GM19438 (cell line): Measurements from ENCODE around the gene BCAR1.
"Not testable (repeated sequence)": the region's sequence is repeated elsewhere in the genome, so short reads cannot be mapped to it uniquely, and the experiment has no call there.

Source experiments
- ATAC-seq: cut with Tn5 transposase; IDR thresholded peaks from one replicate; pipeline ENCODE4 v1.9.1; 2021; ENCODE audit warnings: low read depth; ENCODE audit not compliant: unreplicated experiment

The BCAR1 gene

DNA sequence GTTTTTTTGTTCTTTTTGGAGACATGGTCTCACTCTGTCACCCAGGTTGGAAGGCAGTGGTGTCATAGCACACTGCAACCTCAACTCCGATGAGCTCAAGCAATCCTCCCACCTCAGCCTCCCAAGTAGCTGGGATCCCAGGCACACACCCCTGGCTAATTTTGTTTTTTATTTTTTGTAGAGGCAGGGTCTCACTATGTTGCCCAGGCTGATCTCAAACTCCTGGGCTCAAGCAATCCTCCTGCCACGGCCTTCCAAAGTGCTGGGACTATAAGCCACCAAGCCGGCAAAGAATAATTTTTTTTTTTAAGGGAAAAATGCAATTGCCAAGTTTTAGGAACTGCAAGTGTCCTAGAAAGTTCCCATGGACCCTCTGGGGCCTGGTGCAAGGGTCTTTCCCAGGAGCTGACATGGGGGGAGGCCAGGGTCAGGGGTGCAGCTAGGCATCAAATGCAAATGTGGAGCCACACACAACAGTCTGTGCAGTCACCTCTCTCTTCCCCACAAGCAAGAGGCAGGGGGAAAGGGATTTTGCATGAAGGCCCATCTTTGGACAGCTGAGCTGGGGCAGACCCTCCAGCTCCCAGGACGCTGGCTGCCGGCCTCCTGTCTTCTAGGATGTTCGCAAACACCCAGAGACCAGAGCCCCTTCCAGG is 20.1 kb upstream of the BCAR1 start:
- ATAC-seq, result no peak

DNA sequence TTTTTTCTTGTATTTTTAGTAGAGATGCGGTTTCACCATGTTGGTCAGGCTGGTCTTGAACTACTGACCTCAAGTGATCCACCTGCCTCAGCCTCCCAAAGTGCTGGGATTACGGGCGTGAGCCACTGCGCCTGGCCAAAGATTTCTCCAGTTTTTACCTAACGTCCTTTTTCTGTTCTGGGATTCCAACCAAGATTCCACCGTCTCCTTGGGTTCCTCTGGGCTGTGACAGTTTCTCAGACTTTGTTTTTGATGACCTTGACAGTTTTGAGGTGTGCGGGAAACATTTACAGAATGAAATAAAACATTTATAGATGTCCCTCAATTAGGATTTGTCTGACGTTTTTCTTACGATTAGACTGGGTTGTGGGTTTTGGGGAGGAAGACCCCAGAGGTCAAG is 17.9 kb upstream of the BCAR1 start:
- ATAC-seq, result not testable (repeated sequence)

DNA sequence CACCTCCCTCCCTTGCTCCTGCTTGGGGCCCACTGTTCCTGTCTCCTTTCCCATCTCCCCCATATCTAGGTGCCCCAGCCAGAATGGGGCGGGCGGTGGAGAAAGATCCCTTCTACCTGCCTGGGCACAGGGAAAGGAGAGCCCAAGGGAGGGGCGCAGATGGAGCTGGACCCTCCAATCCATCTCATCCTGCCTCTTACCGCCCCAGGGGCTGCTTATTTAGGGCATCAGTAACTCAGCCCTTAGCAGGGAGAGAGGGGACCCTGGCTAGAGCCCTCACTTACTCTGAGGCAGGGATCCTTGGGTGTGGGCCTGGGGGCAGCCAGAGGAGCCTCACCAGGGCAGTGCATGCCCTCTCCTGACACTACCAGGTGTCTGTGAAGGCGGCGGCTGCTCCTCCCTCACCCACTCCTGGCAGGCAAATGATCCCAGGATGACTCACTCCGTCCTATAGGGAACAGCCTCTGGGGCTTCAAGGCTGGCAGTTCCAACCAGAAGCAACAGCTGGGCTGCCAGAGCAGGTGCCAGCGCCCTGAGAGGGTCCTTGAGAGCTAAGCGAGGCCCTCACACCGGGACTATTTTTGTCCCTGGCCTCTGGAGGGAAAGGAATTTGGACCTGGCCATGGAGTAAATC is 16.3 kb upstream of the BCAR1 start:
- no peak for ATAC-seq

DNA sequence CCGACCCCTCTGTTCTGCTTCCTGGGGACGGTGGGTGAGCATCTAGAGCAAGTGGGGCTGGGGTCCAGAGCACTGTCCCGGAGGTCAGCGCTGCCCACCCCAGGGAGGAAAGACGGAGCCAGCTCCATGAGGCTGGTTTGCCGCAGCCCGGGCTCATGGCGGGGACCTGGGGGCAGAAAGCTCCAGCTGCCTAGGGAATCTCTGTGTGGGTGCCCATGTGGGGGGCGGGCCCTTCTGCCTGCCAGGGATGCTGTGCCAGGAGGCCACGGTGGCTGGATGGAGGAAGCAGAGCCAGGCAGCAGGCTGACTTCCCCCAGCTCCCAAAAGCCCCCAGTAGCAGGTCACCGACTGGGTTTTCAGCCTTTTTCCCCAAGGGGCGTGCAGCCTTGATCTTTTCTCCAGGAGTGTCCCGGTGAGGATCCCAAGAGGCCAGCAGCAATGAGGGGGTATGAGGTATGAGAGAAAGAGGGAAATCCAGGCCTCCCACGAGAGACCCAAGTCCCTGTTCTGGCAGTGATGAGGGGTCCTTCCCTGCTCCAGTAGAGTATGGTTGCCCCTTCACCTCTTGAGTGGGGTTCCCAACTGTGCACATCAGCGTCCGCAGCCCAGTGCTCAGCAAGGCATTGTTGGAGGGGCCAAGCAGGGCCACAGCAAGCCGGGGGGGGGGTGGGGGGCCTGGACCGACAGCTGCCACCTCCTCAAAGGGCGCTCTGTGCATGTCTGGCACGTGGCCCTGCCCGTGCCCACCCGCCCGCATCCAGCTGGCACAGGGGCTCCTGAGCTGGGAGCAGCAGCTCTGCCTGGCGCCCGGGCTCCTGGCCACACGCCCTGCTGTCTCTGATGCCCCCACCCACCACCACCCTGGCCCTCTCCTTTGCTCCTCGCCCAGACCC is 15.6 kb upstream of the BCAR1 start:
- no peak for ATAC-seq

DNA sequence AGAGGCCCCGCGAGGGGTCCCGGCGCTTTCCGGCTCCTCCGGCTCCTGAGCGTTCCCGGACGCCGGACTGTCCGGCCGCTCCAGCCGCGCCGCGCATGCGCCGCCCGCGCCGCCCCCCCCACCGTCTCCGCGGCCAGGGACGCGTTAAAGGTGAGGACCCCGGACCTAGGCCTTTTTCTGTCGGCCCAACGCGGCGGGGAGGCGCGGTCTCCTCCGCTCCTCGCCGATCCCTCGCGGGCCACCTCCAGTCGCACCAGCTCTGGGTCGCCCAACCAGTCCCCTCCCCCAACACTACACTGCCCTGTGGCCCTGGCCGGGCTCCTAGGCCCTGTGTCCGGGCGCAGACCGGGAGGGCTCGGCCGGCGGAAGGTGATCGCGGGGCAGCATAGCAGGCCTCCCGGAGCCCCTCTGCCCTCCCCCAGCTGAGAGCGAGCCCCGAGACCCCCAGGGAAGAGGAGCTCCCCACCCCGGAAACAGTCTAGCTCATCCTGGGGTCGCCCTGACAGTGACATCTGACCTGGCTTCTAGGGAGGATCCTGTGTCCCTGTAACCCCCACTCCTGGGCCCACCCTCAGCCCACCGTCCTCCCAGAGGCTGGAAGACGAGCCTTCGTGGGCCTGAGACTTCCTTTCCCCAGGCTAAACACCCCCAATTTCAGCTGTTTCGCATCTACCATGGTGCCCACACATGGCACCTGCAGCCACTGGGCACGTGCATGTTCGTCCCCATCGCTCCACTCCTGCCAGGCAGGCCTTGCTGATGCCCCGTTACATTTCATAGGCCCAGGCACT is 14.7 kb upstream of the BCAR1 start:
- peak; percentile 62 for ATAC-seq

DNA sequence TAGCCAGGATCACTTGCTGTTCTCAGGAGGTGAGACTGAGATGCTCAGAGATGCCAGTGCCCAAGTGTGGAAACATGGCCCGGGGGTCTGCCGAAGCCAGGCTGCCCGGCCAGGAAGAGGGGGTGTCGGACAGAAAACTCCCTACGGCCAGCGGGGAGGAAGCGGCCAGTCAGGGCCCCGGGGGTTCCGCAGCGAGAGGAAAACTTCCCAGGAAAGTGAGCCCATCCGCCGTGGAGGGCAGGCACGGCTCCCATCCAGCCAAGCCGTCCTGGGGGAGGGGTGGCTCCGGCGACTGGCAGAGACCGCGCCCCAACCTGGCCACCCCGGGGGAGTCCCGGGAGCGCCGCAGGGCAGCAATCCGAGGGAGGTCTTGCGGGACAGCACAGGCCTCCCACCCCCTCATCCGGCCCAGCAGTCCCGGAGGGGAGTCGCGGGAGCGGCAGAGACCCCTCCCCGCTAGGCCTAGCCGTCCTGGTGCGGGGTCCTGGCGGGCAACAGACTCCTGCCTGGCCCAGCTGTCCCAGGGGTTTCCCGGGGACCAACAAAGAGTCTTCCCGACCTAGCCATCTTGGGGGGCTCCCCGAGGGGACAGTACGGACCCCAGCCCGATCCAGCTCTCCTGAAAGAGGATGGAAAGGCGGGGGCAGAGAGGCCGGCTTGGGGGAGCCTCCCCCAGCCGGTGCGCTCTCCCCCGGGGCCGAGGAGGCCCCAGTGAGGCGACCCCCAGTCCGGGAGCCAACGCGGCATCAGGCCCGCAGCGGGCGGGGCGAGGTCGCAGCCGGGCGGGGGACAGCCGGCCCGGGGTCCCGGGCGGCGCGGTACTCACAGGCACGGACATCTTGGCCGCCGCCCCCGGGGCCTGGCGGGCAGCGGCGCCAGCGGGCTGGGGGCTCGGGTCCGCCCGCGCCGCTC is 13.8 kb upstream of the BCAR1 start:
- peak; percentile 7 for ATAC-seq

DNA sequence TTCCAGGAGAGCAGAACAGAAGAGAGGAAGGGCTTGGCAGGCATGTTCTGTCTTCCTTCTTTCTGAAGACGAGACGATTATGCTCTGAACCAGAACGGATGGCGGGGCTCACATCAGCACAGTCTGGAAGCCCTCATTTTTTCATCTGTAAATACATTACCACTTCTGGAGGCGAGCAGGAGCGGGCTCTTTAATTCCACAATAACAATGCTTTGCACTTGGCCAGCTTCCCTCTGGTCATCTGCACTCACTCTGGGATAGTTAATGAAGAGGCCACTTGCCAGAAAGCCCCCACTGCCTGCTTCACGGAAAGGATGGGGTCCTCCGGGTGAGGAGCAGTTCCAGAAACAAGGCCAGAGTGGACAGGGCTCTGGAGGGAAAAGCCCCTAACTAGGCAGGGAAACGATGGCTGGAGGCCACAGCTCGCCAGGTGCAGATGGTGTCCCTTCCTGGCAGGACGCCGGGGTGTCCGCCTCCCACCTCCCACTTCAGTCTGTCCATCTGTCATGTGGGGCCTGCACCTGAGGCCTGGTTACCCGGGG is 13.1 kb upstream of the BCAR1 start:
- no peak for ATAC-seq

DNA sequence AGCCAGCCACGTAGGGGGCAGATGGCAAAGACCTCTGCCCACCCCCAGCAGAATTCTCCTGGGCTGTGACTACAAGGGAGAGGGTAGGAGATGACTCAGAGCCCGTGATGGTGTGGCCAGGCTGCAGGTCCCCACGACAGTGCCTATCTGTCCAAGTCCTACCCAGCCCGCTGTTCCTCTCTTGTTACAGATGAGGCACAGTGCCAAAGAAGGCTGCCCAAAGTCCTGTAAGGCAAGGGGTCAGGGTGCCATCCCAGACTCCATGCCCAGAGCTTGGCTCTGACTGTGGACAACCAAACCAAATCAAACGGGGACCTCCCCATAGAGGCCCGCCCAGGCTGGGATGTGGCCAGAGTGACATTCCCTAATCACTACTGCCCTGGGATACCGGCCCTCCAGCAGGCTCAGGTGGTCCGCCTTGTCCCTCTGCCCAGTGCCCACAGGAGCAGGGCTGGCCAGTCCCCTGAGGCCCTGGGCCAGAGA is 12.6 kb upstream of the BCAR1 start:
- no peak for ATAC-seq

DNA sequence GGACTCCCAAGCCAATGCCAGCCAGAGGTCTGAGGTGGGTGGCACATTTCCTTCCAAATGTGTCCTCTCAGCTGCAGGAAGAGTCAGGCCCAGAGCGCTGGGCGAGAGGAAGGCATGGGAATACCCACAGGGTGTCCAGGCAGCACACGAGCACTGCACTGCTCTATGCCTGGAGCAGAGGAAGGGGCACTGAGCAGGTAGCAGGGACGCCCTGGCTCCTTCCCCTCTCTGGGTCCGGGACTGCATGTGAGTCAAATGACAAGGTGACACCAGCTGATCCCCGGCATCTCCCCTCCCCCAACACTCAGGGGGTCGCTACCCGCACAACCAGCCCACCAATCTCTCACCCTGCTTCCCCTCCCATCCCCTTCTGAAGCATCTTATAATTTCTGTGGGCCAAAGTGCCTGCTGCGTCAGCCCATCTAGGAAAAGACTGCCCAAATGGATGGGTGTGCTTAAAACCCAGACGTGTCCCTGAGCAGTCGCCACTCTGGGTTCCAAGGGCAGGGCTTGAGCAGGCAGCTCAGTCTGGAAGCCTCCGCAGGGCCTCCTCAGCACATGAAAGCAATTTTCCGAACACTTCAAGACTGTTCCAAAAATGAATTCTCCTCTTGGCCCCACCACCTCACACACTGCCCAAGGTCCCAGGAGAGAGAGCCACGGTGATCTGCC is 12.0 kb upstream of the BCAR1 start:
- no peak for ATAC-seq

DNA sequence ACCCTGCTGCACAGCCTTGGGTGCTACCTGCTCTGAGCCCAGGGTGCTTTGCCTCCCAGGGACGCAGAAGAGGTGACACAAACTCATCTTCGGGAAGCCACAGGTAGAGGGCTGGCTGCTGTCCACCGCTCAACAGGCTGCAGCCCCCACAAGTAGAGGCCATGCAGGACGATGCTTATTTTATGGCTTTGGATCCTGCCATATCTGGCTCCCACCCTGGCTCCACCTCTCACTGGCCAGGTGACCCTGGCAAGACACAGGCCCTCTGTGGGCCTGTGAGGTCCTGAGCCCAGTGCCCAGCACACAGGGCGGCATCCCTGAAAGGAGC is 11.3 kb upstream of the BCAR1 start:
- no peak for ATAC-seq

DNA sequence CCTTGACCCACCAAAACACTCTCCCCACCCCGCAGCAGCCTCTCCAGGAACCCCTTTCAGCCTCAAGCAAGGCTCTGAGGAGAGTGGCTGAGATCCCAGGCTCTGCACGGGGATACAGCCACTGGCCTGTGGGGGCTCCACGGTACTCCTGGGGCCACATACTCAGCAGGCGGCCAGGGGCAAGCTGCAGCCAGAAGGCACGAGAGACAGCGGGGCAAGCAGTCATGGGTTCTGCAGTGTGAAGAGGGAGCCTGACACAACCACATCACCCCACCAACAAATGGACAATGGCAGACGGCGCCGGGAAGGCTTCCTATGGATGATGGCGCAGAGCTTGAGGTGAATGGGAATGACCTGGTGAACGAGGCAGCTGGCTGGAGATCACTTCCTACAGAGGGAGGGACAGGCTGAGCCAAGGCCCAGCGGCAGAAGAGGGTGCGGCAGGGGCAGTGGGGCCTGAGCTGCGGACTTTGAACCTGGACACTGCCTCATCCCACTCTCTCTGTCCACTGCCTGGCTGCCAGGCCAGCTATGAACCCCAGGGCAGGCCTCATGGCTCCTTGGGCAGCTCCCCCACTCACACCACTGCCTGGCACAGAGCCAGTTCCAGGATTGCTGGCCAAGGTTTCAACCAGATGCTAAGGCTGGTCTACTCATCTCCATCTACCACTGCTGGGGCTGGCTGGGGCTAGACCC is 10.8 kb upstream of the BCAR1 start:
- no peak for ATAC-seq

DNA sequence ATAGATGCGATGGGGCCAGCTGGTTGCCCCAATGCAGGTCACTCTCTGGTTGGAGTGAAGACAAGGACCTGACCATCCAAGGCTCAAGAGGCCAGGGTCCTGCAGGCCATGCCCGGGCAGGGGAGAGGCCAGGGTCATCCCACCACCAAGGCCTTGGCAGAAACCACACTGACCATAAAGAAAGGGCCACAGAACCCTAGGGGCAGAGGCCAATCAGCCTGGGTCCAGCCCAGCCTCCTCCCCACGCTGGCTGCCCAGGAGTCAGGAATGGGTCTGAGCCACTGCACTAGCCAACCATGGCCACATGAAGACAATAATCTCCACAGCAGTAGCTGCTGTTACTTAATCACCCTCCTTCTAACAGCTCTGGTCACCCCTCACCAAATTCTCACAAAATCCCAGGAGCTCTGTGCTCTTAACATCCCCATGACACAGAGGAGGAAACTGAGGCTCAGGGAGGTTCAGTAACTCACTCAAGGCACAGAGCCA is 10.2 kb upstream of the BCAR1 start:
- no peak for ATAC-seq

DNA sequence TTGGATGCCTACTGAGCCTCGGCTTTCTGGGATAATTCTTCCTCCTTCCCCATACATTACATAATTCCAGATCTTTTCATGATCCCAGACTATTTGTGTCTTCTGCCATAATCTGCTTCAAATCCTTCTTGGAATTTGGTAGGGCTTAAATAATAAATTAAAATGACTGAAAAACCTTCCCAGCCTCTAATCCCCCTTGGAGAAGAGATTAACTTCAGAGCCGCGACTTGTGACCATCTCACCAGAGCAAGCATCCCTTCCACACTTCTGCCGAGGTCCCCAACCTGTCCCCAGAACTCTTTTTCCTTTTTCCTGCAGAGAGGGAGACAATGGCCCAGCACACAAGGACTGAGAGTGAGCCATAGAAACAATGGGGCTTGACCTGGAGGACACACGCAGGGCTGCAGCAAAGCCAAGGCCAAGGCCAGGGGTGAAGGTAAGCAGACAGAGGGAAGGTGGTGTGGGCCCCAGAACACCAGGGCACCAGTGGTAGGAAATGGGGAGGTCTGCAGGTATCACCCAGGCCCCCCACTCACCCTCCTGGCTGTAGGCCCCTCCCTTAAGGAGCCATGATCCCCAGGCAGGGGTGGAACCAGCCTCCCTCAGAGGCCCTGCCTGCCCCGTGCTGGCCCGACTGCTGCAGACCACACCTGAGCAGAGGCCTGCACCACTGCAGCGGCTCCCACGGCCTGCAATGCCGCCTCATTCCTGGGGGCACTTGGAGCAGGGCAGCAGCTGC is 9.6 kb upstream of the BCAR1 start:
- ATAC-seq, result no peak

DNA sequence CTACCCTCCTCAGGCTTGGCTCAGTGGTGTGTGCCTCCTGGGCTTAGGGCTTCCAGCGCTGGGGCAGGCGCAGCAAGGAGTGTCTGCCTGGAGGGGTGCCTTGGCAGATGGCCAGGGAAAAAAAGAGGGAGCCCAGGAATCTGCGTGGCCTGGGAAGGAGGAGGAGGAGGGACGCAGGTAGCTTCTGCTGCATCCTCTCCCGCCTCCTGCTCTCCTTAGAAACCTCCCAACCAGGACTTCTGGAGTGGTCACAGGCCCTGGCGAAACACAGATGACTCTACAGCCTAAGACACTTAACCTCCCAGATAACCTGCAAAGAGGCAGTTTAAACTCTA is 7.3 kb upstream of the BCAR1 start:
- no peak for ATAC-seq

DNA sequence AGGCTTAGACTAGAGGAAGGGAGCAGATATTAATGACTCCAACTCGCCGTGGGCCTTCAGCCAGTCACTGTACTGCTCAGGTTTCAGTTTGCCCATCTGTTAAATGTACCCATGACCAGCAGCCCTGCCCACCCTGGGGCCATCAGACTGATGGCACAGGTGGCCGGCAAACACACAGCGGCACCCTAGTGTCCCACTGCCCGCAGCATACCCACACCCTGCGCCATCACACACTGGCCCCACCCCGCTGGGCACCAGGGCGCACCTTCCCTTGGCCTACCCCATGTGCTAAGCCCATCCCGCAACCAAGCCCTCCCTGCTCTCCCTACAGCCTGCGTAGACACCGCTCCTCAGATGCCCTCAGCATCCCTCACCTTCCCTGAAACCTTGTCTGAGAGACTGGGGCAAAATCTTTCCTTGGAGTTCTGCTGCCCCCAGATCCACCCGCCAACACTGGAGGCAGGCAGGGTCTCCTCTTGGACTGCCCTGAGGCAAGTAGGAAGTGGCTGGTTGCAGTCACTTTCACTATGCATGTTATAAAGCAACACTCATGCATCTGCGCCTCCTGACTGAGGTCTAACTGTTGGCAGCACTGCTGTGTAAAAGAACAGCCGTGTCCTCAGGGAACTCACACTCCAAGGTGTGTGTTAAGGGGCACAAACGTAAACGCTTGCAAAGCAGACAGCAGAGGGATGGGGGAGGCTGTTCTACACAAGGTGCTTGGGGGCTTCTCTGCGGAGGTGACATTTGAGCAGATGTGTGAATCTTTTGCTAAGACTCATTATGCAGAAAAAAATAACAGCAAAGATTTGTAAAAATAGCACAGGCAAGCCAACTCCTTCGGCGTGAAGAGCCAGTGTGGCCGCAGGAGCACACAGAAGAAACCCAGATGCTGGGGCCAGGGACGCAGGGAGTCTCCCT is 6.7 kb upstream of the BCAR1 start:
- no peak for ATAC-seq

DNA sequence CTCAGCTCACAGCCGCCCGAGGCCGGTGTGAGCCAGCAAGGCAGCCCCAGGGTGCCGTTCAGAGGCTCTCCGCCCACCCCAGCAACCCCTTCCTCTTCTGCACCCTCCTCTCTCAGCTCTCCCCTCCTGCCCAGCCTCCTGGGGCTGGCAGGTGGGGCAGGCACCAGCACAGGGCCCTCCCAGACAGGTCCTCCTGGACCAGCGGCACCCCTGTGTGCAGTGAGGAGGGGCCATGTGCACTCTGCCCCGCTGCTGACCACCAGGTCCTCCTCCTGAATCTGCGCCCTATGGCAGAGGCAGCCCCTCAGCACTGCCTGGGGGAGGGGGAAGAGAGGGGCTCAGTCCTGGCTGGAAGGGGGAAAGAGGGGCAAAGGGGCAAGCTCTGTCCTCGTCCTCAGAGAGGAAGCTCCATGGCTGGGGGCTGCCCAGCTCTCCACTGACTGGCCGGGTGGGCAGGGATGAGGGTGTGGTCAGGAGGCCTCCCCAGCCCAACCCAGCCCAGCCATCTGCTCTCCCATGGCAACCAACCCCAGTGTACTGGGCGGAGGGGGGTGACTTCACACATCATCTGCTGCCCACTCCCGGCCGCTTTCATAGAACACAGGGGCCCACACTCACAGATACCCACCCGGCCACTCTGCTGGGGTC is 5.4 kb upstream of the BCAR1 start:
- ATAC-seq, result no peak
